Kidney epithelial cell (primary cell): ENCODE results near the gene VEZT. TPM values are rescaled to one million over a fixed set of nuclear protein-coding genes. Genes with fewer than 3 reads are reported as not detected.

Source experiments
- DNase-seq: peaks from one replicate; pipeline ENCODE4 v3.0.0-alpha.2; 2010; ENCODE audit warnings: low read depth
- H3K27me3 ChIP-seq: 2 replicates; pipeline ENCODE4 v1.6.0; 2011; ENCODE audit warnings: low read length; ENCODE audit not compliant: control insufficient read depth, insufficient read depth
- H3K36me3 ChIP-seq: 2 replicates; pipeline ENCODE4 v1.5.1; 2011; ENCODE audit warnings: low read length; ENCODE audit not compliant: control insufficient read depth, insufficient read depth
- H3K4me3 ChIP-seq: 2 replicates; pipeline ENCODE4 v1.5.1; 2011; ENCODE audit warnings: low read depth, mild to moderate bottlenecking, control low read depth, low read length
- CTCF ChIP-seq: IDR thresholded peaks from 2 replicates; pipeline ENCODE4 v1.5.1; 2011; ENCODE audit warnings: mild to moderate bottlenecking, moderate library complexity, low read length, control low read depth, inconsistent platforms; ENCODE audit not compliant: insufficient read depth, poor library complexity, severe bottlenecking
- total RNA-seq: library from RNA; depleted of rRNA; stranded (reverse); fragments of >200 nt; gene quantifications from 2 replicates; pipeline ENCODE4 v1.2.3, GENCODE V29; 2015

Gene VEZT
- total RNA-seq, 1 donor from 2014 or later = 82.7 TPM

DNA sequence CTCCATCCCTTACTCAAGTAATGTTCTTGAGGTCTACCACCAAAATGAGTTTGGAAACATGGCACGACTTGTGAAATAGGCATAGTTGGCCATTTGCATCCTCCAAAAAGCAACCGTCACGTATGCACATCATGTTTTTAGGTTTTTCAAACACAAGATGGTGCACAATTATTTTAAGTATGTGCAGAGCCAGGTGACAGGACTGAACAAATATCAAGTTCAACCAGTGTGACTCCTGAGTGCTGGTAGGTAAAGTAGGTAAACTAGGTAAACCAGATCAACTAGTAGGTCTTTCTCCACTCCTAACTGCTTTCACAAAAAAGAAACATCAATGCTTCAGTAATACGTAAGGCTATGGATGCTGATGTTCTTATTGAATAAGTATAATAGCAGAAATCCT, 39.5 kb upstream of the VEZT start:
- no peak for TF ChIP-seq CTCF
- H3K27me3 ChIP-seq = no peaks in the 10 kb centered on the region
- no peak overlapping the region for H3K4me3 ChIP-seq
- H3K36me3 ChIP-seq = no peaks in the 10 kb centered on the region
- no peak for DNase-seq

GRCh38 chr12:95179011-95179410, 38.6 kb upstream of the VEZT start:
- DNase-seq = no peak
- H3K36me3 ChIP-seq = no peaks in the 10 kb centered on the region
- no peaks in the 10 kb centered on the region for H3K27me3 ChIP-seq
- H3K4me3 ChIP-seq = no peak overlapping the region
- no peak for TF ChIP-seq CTCF

- no peak for TF ChIP-seq CTCF
- Histone ChIP-seq H3K4me3 (no peak overlapping the region), H3K36me3 (no peaks in the 10 kb centered on the region), H3K27me3 (no peaks in the 10 kb centered on the region)
- DNase-seq = no peak
Observed at GRCh38 chr12:95181103-95181502, 36.5 kb upstream of the VEZT start.

DNA sequence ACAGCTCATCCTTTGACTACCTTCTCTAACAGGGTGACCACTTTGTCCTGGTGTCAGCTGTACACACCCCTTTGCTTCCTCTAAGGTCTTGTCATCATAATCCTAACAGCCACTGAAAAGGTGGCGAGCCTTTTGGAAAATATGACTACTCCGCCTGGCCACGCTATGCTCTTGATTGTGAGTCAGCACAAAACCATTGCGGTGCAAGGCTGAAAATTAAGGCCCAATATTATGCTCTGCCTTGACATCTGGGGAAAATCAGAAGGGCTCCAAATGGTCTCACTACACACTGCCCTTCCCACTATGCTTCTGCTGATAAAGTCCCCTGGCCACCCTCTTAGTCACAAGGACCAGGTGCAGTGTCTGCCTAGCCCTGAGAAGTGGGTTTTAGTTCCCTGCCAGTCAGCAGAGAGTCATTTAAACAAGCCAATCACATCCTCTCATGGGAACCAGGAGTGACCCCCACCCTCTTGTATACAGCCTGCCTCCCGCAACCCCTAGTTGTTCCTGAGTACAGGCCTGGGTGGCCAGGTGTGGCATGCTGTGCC, 34.7 kb upstream of the VEZT start:
- Histone ChIP-seq H3K27me3 (no peaks in the 10 kb centered on the region), H3K4me3 (no peak overlapping the region), H3K36me3 (no peaks in the 10 kb centered on the region)
- TF ChIP-seq CTCF = no peak
- DNase-seq = no peak

DNA sequence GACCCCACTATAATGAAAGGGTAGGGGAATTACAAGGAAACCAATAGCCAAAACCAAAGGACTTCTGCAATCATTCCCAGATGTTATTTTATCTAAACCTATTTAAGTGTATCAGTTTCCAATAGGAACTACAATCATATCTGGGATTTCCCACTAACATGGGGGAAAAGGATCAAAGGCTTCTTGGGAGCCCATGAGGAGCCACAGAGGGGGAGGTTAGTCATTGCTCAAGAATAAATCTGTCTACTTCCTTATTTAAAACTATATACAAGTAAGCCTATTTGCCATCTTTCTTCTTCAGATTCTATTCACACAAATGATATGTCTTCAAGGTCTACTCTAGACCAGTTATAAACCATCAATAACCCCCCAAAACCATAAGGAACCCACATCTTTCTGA, 33.5 kb upstream of the VEZT start:
- TF ChIP-seq CTCF = no peak
- H3K36me3 ChIP-seq = no peaks in the 10 kb centered on the region

DNA sequence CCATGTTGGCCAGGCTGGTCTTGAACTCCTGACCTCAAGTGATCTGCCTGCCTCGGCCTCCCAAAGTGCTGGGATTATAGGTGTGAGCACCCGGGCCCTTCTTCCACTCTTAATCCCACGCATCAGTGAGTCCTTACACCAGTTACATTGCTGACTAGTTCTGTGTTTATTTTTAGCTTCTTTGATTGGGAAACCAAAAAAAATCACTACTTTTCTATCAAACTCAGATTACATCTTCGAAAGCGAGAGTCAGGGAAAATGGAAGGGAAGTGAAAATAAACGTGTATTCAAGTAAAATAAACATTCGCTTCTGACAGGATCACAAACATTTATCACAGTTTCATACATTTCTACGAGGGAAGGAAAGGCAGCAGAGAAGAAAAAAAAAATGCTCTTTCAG, 32.5 kb upstream of the VEZT start:
- no peak for DNase-seq
- TF ChIP-seq CTCF = no peak
- no peaks in the 10 kb centered on the region for H3K36me3 ChIP-seq
- H3K27me3 ChIP-seq = no peaks in the 10 kb centered on the region
- no peak overlapping the region for H3K4me3 ChIP-seq

More for the DNA sequence above, 33.5 kb upstream of the VEZT start:
- Histone ChIP-seq H3K4me3 (no peak overlapping the region), H3K27me3 (no peaks in the 10 kb centered on the region)
- no peak for DNase-seq
